GM23338 (cell line): ENCODE data around the gene KCNQ1OT1. TPM values are rescaled to one million over a fixed set of nuclear protein-coding genes. Genes with fewer than 3 reads are reported as not detected.

Experiments used
- ATAC-seq: fragments of 200-7000 bp; cut with Tn5 transposase; 3 replicates; pipeline ENCODE4 v1.9.1; 2020
- DNase-seq: peaks from one replicate; pipeline ENCODE4 v3.0.0-alpha.2; 2015; ENCODE audit warnings: low spot score
- H2AFZ ChIP-seq: fragments of 200-600 bp; sonication (generic); 2 replicates; pipeline ENCODE4 v1.8.0; 2016; ENCODE audit warnings: antibody characterized with exemption, mild to moderate bottlenecking, moderate library complexity
- H3F3A ChIP-seq: fragments of 200-600 bp; sonication (generic); replicated peaks from 2 replicates; pipeline ENCODE4 v1.8.0; 2017; ENCODE audit warnings: antibody characterized with exemption, mixed run types, low read depth
- H3K27ac ChIP-seq: fragments of 200-600 bp; sonication (generic); 2 replicates; pipeline ENCODE4 v1.6.1; 2016; ENCODE audit warnings: low read depth
- H3K27me3 ChIP-seq: fragments of 200-600 bp; sonication (generic); 2 replicates; pipeline ENCODE4 v1.8.0; 2016; ENCODE audit warnings: mild to moderate bottlenecking, mixed run types, moderate library complexity; ENCODE audit not compliant: insufficient read depth
- H3K36me3 ChIP-seq: fragments of 200-600 bp; sonication (generic); 2 replicates; pipeline ENCODE4 v1.8.0; 2016; ENCODE audit warnings: mild to moderate bottlenecking; ENCODE audit not compliant: insufficient read depth
- H3K4me1 ChIP-seq: fragments of 200-600 bp; sonication (generic); 2 replicates; pipeline ENCODE4 v1.8.0; 2016; ENCODE audit warnings: mild to moderate bottlenecking, moderate library complexity; ENCODE audit not compliant: insufficient read depth
- H3K4me2 ChIP-seq: fragments of 200-600 bp; sonication (generic); 2 replicates; pipeline ENCODE4 v1.7.1; 2017; ENCODE audit warnings: mixed run types
- H3K4me3 ChIP-seq: fragments of 200-600 bp; sonication (generic); 2 replicates; pipeline ENCODE4 v1.6.1; 2016; ENCODE audit warnings: mixed run types
- H3K79me2 ChIP-seq: fragments of 200-600 bp; sonication (generic); replicated peaks from 2 replicates; pipeline ENCODE4 v1.8.0; 2017; ENCODE audit warnings: mild to moderate bottlenecking; ENCODE audit not compliant: insufficient read depth
- H3K9me2 ChIP-seq: fragments of 200-600 bp; sonication (generic); 2 replicates; pipeline ENCODE4 v1.8.0; 2017; ENCODE audit not compliant: insufficient read depth
- H4K20me1 ChIP-seq: fragments of 200-600 bp; sonication (generic); replicated peaks from 2 replicates; pipeline ENCODE4 v1.8.0; 2017; ENCODE audit warnings: mild to moderate bottlenecking; ENCODE audit not compliant: insufficient read depth
- H3K27ac Mint-ChIP-seq: 2 replicates; pipeline ENCODE4 v1.8.0; 2020; ENCODE audit warnings: inconsistent platforms, mild to moderate bottlenecking, moderate library complexity, mixed read lengths
- H3K27me3 Mint-ChIP-seq: 3 replicates; pipeline ENCODE4 v1.8.0; 2022; ENCODE audit warnings: low read depth, mild to moderate bottlenecking, moderate library complexity, mixed read lengths, inconsistent platforms; ENCODE audit not compliant: insufficient read depth, poor library complexity
- H3K36me3 Mint-ChIP-seq: 3 replicates; pipeline ENCODE4 v1.8.0; 2021; ENCODE audit warnings: low read depth, mild to moderate bottlenecking, inconsistent platforms, moderate library complexity, mixed read lengths
- H3K4me1 Mint-ChIP-seq: 3 replicates; pipeline ENCODE4 v1.8.0; 2020; ENCODE audit warnings: mild to moderate bottlenecking, inconsistent platforms, mixed read lengths
- H3K4me3 Mint-ChIP-seq: 3 replicates; pipeline ENCODE4 v1.8.0; 2021; ENCODE audit warnings: moderate library complexity, mild to moderate bottlenecking, inconsistent platforms, mixed read lengths
- H3K9me3 Mint-ChIP-seq: 3 replicates; pipeline ENCODE4 v1.8.0; 2020; ENCODE audit warnings: moderate library complexity, mild to moderate bottlenecking, inconsistent platforms, mixed read lengths
- ETS1 ChIP-seq: IDR thresholded peaks from 2 replicates; pipeline ENCODE4 v1.6.1; 2016; ENCODE audit warnings: antibody characterized with exemption
- EZH2phosphoT487 ChIP-seq: fragments of 200-600 bp; sonication (generic); IDR thresholded peaks from one replicate; pipeline ENCODE4 v1.8.1; 2018; ENCODE audit warnings: antibody characterized with exemption; ENCODE audit not compliant: unreplicated experiment
- JUNB ChIP-seq: IDR thresholded peaks from one replicate; pipeline ENCODE4 v1.6.1; 2016; ENCODE audit warnings: antibody characterized with exemption; ENCODE audit not compliant: unreplicated experiment
- NANOG ChIP-seq: IDR thresholded peaks from 2 replicates; pipeline ENCODE4 v1.6.1; 2016; ENCODE audit warnings: antibody characterized with exemption, borderline replicate concordance
- POLR2AphosphoS5 ChIP-seq: IDR thresholded peaks from 2 replicates; pipeline ENCODE4 v1.6.1; 2016; ENCODE audit warnings: antibody characterized with exemption, low read depth
- STAT1 ChIP-seq: IDR thresholded peaks from one replicate; pipeline ENCODE4 v1.6.1; 2016; ENCODE audit warnings: antibody characterized with exemption; ENCODE audit not compliant: unreplicated experiment
- ZNF331 ChIP-seq: fragments of 250-450 bp; sonication (Bioruptor Pico); IDR thresholded peaks from 2 replicates; pipeline ENCODE4 v1.5.0; 2020; ENCODE audit warnings: low read depth, mild to moderate bottlenecking, moderate library complexity
- ZNF462 ChIP-seq: fragments of 250-450 bp; sonication (Bioruptor Pico); IDR thresholded peaks from 2 replicates; pipeline ENCODE4 v1.5.0; 2020; ENCODE audit warnings: mild to moderate bottlenecking, moderate library complexity
- polyA plus RNA-seq: library from polyadenylated mRNA; unstranded; fragments of >200 nt; fragmentation: Nextera tagmentation; extraction: Ambion mirVana; gene quantifications from 2 replicates; pipeline ENCODE4 v1.2.1, GENCODE V29; 2016
- total RNA-seq: library from RNA; depleted of rRNA; stranded (reverse); fragments of >200 nt; shearing (Covaris generic); gene quantifications from 2 replicates; pipeline ENCODE4 v1.2.3, GENCODE V29; 2014

The KCNQ1OT1 gene
- total and polyA plus RNA-seq, 2 experiments from 2014 or later = 1.5 to 4.2 TPM

- no peak for TF ChIP-seq ZNF462 (CRISPR knock-in tag)
- TF ChIP-seq STAT1 = no peak
- TF ChIP-seq ETS1 = no peak
- no peak for TF ChIP-seq NANOG
- no peak for TF ChIP-seq EZH2phosphoT487
- TF ChIP-seq ZNF331 = no peak
Observed at GRCh38 chr11:2706321-2706720, 6.5 kb upstream of the KCNQ1OT1 start (continued).

- Mint-ChIP-seq H3K4me1 (peaks cover 22% of the 10 kb centered on the region), H3K27ac (no peak overlapping the region), H3K27me3 (peaks cover 55% of the 10 kb centered on the region), H3K9me3 (peaks cover 23% of the 10 kb centered on the region), H3K36me3 (peaks cover 27% of the 10 kb centered on the region), H3K4me3 (no peak overlapping the region)
- H2AFZ ChIP-seq = no peak overlapping the region
- peaks cover 5% of the 10 kb centered on the region; the same call in 1 of the 2 replicates for H3K4me1 ChIP-seq
- H3K36me3 ChIP-seq = peaks cover 1% of the 10 kb centered on the region; the same call in 1 of the 2 replicates
- H3K79me2 ChIP-seq = no peaks in the 10 kb centered on the region
- no peak for ATAC-seq
- H3K9me2 ChIP-seq = no peaks in the 10 kb centered on the region
- no peak overlapping the region for H3K4me2 ChIP-seq
- H3K27me3 ChIP-seq = peaks cover 68% of the 10 kb centered on the region
- H3F3A ChIP-seq = no peaks in the 10 kb centered on the region
- DNase-seq = no peak
- no peak overlapping the region for H3K4me3 ChIP-seq
- no peak overlapping the region for H3K27ac ChIP-seq
- no peaks in the 10 kb centered on the region for H4K20me1 ChIP-seq
- TF ChIP-seq ZNF462 (CRISPR knock-in tag) (no peak), ZNF331 (no peak), JUNB (no peak), POLR2AphosphoS5 (no peak)
Observed at GRCh38 chr11:2704896-2705606, 5.3 kb upstream of the KCNQ1OT1 start.
